Head of caudate nucleus (tissue), 42 donors: Measurements from ENCODE around the gene LYVE1.

Source experiments
- DNase-seq, 42 donors: peaks; one replicate each; pipeline versions ENCODE4 v3.0.0 to v3.0.0-alpha.2; 2020 to 2021; ENCODE audit warnings: mixed read lengths in 7 of 42
- intact Hi-C: fragments of 100-400 bp; cut with DNase I; formaldehyde crosslinking; loops from one replicate; pipeline ENCODE4 v1.15.0; 2022

LYVE1 gene

GRCh38 chr11:10537600-10537999 lies 30.9 kb downstream of the LYVE1 start:
- intact Hi-C loops: no loop called here
- no peak for DNase-seq

GRCh38 chr11:10534316-10534715 lies 34.1 kb downstream of the LYVE1 start:
- intact Hi-C loops: no loop called here
- DNase-seq: no peak

GRCh38 chr11:10533323-10533722 lies 35.1 kb downstream of the LYVE1 start:
- intact Hi-C loops: no loop called here
- DNase-seq: no peak

- DNase-seq: no peak
- intact Hi-C loops: no loop called here
These were observed 35.9 kb downstream of the LYVE1 start for GRCh38 chr11:10532526-10532925.

GRCh38 chr11:10529279-10529678 lies 39.2 kb downstream of the LYVE1 start:
- intact Hi-C loops: loop anchor here (10.0 kb wide), 1 partner anchor 74 kb away; the partner anchor contains the start of gene AMPD3
- DNase-seq: no peak

GRCh38 chr11:10528121-10528520 lies 40.3 kb downstream of the LYVE1 start:
- intact Hi-C loops: loop anchor here (10.0 kb wide), 1 partner anchor 73 kb away; the partner anchor contains the start of gene AMPD3
- DNase-seq: no peak

- intact Hi-C loops: loop anchor here (10.0 kb wide), 1 partner anchor 72 kb away; the partner anchor contains the start of gene AMPD3
- DNase-seq: peak in 18 of 42 donors; percentile 28 to 84 (median 50)
These were observed 41.2 kb downstream of the LYVE1 start for GRCh38 chr11:10526974-10527918.

GRCh38 chr11:10524471-10524870 lies 44.0 kb downstream of the LYVE1 start:
- no peak for DNase-seq
- intact Hi-C loops: loop anchor here (10.0 kb wide), 1 partner anchor 70 kb away; the partner anchor contains the start of gene AMPD3

- intact Hi-C loops: loop anchor here (10.0 kb wide), 1 partner anchor 68 kb away; the partner anchor contains the start of gene AMPD3
- peak in 1 of 42 donors; percentile 52 for DNase-seq
These were observed 45.5 kb downstream of the LYVE1 start for GRCh38 chr11:10522921-10523320.

GRCh38 chr11:10522276-10522675 lies 46.2 kb downstream of the LYVE1 start:
- intact Hi-C loops: loop anchor here (10.0 kb wide), 1 partner anchor 67 kb away; the partner anchor contains the start of gene AMPD3
- DNase-seq: peak in 2 of 42 donors; percentile 27 to 60

- intact Hi-C loops: loop anchor here (10.0 kb wide), 1 partner anchor 66 kb away; the partner anchor contains the start of gene AMPD3
- no peak for DNase-seq
These were observed 47.9 kb downstream of the LYVE1 start for GRCh38 chr11:10520562-10520961.

GRCh38 chr11:10519630-10520029 lies 48.8 kb downstream of the LYVE1 start:
- intact Hi-C loops: loop anchor here (10.0 kb wide), 1 partner anchor 65 kb away; the partner anchor contains the start of gene AMPD3
- DNase-seq: no peak

GRCh38 chr11:10518891-10519290 lies 49.6 kb downstream of the LYVE1 start:
- DNase-seq: peak in 3 of 42 donors; percentile 34 to 66 (median 41)
- intact Hi-C loops: no loop called here

GRCh38 chr11:10518123-10518522 lies 50.3 kb downstream of the LYVE1 start:
- intact Hi-C loops: no loop called here
- DNase-seq: no peak

GRCh38 chr11:10515418-10515817 lies 53.0 kb downstream of the LYVE1 start:
- DNase-seq: no peak
- intact Hi-C loops: no loop called here

- no peak for DNase-seq
- intact Hi-C loops: no loop called here
These were observed 53.8 kb downstream of the LYVE1 start for GRCh38 chr11:10514709-10515108.

GRCh38 chr11:10514202-10514601 lies 54.3 kb downstream of the LYVE1 start:
- intact Hi-C loops: no loop called here
- no peak for DNase-seq

- intact Hi-C loops: no loop called here
- DNase-seq: peak in 1 of 42 donors; percentile 44
These were observed 57.3 kb downstream of the LYVE1 start for GRCh38 chr11:10511181-10511621.
